ENCODE measurements around the gene KIF13A.
"Not testable (repeated sequence)": the region's sequence is repeated elsewhere in the genome, so short reads cannot be mapped to it uniquely, and the experiment has no call there.

The KIF13A gene

DNA sequence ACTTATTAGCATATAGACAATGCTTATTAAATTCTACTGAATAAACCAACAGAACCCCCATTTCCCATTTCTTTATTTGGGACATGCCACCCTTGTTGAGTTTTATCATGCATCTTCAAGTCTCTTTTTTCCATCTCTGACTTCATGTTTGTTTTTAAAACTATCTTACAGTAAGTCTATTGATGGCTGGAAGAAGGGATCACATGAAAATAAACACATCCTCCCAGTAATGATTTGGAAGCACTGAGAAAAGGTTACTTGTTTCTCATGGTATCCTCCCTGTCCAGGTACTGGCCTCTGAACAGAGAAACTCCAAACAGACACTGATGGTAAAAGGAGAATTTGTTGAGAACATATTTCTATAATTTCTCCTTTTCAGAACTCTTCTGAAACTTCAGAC is 74.9 kb downstream of the KIF13A start:
- Histone ChIP-seq H3K27ac (replicated peaks) (no peak overlapping the region), H3K4me3 (replicated peaks; ENCODE audit: insufficient read depth, low read length) (no peak overlapping the region), H3K27me3 (ENCODE audit: insufficient read depth, poor library complexity, severe bottlenecking) (no peaks in the 10 kb centered on the region)
- TF ChIP-seq SPI1 (IDR thresholded peaks at IDR 0.05; ENCODE audit: borderline replicate concordance, low read depth) (no peak), POLR2AphosphoS5 (IDR thresholded peaks at IDR 0.05; ENCODE audit: low read depth) (no peak), GABPA (IDR thresholded peaks at IDR 0.05; ENCODE audit: low read depth) (no peak), CTCF (IDR thresholded peaks at IDR 0.05; ENCODE audit: insufficient read depth, low read length) (no peak)
- TF ChIP-seq, protein P1, sequence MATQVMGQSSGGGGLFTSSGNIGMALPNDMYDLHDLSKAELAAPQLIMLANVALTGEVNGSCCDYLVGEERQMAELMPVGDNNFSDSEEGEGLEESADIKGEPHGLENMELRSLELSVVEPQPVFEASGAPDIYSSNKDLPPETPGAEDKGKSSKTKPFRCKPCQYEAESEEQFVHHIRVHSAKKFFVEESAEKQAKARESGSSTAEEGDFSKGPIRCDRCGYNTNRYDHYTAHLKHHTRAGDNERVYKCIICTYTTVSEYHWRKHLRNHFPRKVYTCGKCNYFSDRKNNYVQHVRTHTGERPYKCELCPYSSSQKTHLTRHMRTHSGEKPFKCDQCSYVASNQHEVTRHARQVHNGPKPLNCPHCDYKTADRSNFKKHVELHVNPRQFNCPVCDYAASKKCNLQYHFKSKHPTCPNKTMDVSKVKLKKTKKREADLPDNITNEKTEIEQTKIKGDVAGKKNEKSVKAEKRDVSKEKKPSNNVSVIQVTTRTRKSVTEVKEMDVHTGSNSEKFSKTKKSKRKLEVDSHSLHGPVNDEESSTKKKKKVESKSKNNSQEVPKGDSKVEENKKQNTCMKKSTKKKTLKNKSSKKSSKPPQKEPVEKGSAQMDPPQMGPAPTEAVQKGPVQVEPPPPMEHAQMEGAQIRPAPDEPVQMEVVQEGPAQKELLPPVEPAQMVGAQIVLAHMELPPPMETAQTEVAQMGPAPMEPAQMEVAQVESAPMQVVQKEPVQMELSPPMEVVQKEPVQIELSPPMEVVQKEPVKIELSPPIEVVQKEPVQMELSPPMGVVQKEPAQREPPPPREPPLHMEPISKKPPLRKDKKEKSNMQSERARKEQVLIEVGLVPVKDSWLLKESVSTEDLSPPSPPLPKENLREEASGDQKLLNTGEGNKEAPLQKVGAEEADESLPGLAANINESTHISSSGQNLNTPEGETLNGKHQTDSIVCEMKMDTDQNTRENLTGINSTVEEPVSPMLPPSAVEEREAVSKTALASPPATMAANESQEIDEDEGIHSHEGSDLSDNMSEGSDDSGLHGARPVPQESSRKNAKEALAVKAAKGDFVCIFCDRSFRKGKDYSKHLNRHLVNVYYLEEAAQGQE (IDR thresholded peaks at IDR 0.05; ENCODE audit: insufficient replicate concordance, low read depth) = no peak
- DNase-seq (ENCODE audit: low read depth in 1 of 2, low spot score in 1 of 2) = no peak

- H3K27ac ChIP-seq (replicated peaks); H3K27me3 ChIP-seq (ENCODE audit: insufficient read depth, poor library complexity, severe bottlenecking); H3K4me3 ChIP-seq (replicated peaks; ENCODE audit: insufficient read depth, low read length); DNase-seq (ENCODE audit: low read depth in 1 of 2, low spot score in 1 of 2): not testable (repeated sequence)
Observed at GRCh38 chr6:17911656-17912055, 75.8 kb downstream of the KIF13A start.

DNA sequence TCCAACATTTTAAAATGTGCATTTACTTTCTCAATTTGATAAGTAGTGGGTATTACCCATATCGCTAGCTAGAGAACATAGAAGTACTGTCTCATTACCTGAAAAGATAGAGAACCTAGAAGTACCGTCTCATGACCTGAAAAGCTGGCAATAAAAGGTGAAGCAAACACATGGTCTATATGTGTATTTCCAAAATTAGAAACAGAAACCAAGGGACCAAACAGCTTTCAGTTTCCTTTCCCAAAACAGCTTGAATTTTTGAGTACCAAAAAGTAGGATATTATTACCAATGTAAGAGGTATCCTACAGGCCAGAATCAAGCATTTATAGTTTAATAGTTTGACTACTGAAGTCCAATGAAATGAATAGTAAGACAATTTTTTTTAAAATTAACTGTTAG is 77.2 kb downstream of the KIF13A start:
- Histone ChIP-seq H3K27ac (replicated peaks) (no peak overlapping the region), H3K27me3 (ENCODE audit: insufficient read depth, poor library complexity, severe bottlenecking) (no peaks in the 10 kb centered on the region), H3K4me3 (replicated peaks; ENCODE audit: insufficient read depth, low read length) (no peak overlapping the region)
- no peak for TF ChIP-seq POLR2AphosphoS5 (IDR thresholded peaks at IDR 0.05; ENCODE audit: low read depth)
- TF ChIP-seq, protein P1 (IDR thresholded peaks at IDR 0.05; ENCODE audit: insufficient replicate concordance, low read depth) = no peak
- TF ChIP-seq GABPA (IDR thresholded peaks at IDR 0.05; ENCODE audit: low read depth) = no peak
- no peak for DNase-seq (ENCODE audit: low read depth in 1 of 2, low spot score in 1 of 2)

DNA sequence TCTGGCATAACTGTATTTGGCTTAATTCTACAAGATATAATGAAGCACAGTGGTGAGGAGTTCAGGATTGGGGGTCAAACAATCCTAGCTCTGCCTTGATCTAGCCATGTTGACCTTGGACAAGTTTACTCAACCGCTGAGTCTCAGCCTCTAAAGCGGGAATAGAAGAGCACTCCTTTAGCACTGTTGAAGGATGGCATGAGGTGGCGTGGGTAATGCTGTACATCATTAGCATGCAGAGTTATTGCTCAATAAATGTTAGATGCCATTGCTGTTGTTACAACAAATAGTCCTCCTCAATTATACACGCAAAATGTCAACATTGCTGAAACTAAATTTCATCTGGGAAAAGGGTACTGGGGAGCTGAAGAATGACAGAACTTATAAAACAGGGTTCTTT is 78.6 kb downstream of the KIF13A start:
- DNase-seq (ENCODE audit: low read depth in 1 of 2, low spot score in 1 of 2) = no peak
- H3K4me3 ChIP-seq (replicated peaks; ENCODE audit: insufficient read depth, low read length) = no peak overlapping the region
- H3K27me3 ChIP-seq (ENCODE audit: insufficient read depth, poor library complexity, severe bottlenecking) = no peaks in the 10 kb centered on the region
- no peak overlapping the region; the same call in 1 of the 2 replicates for H3K27ac ChIP-seq (replicated peaks)
- TF ChIP-seq, protein P1 (IDR thresholded peaks at IDR 0.05; ENCODE audit: insufficient replicate concordance, low read depth) = no peak
- no peak for TF ChIP-seq SPI1 (IDR thresholded peaks at IDR 0.05; ENCODE audit: borderline replicate concordance, low read depth)
- TF ChIP-seq CTCF (IDR thresholded peaks at IDR 0.05; ENCODE audit: insufficient read depth, low read length) = no peak
- no peak for TF ChIP-seq GABPA (IDR thresholded peaks at IDR 0.05; ENCODE audit: low read depth)

Data from HL-60 (cell line).